HL-60 (cell line): ENCODE results near the gene PHF3.

Experiments
- DNase-seq, 2 experiments: peaks; one replicate each; pipeline ENCODE4 v3.0.0-alpha.2; 2010 to 2020; ENCODE audit warnings: low read depth in 1 of 2, low spot score in 1 of 2
- H3K27ac ChIP-seq: fragments of 250-450 bp; sonication (Bioruptor Pico); replicated peaks from 2 replicates; pipeline ENCODE4 v1.5.1; 2020; ENCODE audit warnings: mild to moderate bottlenecking, moderate library complexity
- H3K27me3 ChIP-seq: fragments of 250-450 bp; sonication (Bioruptor Pico); 2 replicates; pipeline ENCODE4 v1.5.1; 2021; ENCODE audit warnings: mild to moderate bottlenecking, moderate library complexity; ENCODE audit not compliant: insufficient read depth, poor library complexity, severe bottlenecking
- H3K4me3 ChIP-seq: replicated peaks from 2 replicates; pipeline ENCODE4 v1.5.1; 2011; ENCODE audit warnings: mild to moderate bottlenecking, control low read depth, low read length; ENCODE audit not compliant: insufficient read depth
- CTCF ChIP-seq: IDR thresholded peaks from one replicate; pipeline ENCODE4 v1.5.1; 2011; ENCODE audit warnings: low read length, control low read depth, inconsistent platforms; ENCODE audit not compliant: insufficient read depth
- GABPA ChIP-seq: IDR thresholded peaks from 2 replicates; pipeline ENCODE4 v1.6.1; 2012; ENCODE audit warnings: low read depth
- POLR2AphosphoS5 ChIP-seq: IDR thresholded peaks from 2 replicates; pipeline ENCODE4 v1.6.1; 2012; ENCODE audit warnings: low read depth
- REST ChIP-seq: IDR thresholded peaks from 2 replicates; pipeline ENCODE4 v1.6.1; 2012; ENCODE audit warnings: low read depth; ENCODE audit not compliant: insufficient replicate concordance
- SPI1 ChIP-seq: IDR thresholded peaks from 2 replicates; pipeline ENCODE4 v1.6.1; 2012; ENCODE audit warnings: low read depth, mild to moderate bottlenecking, borderline replicate concordance
- long read RNA-seq: library from polyadenylated mRNA; unstranded; transcript quantifications from one replicate; pipeline ENCODE4 v2.0.0, GENCODE V29; 2020

Gene PHF3
- long read RNA-seq, full-length matches to known transcripts, result 13 of 221 reads
- long read RNA-seq, partial matches to known transcripts, result 176 of 221 reads
- long read RNA-seq, other reads (novel, unspliced or antisense), result 32 of 221 reads

DNA sequence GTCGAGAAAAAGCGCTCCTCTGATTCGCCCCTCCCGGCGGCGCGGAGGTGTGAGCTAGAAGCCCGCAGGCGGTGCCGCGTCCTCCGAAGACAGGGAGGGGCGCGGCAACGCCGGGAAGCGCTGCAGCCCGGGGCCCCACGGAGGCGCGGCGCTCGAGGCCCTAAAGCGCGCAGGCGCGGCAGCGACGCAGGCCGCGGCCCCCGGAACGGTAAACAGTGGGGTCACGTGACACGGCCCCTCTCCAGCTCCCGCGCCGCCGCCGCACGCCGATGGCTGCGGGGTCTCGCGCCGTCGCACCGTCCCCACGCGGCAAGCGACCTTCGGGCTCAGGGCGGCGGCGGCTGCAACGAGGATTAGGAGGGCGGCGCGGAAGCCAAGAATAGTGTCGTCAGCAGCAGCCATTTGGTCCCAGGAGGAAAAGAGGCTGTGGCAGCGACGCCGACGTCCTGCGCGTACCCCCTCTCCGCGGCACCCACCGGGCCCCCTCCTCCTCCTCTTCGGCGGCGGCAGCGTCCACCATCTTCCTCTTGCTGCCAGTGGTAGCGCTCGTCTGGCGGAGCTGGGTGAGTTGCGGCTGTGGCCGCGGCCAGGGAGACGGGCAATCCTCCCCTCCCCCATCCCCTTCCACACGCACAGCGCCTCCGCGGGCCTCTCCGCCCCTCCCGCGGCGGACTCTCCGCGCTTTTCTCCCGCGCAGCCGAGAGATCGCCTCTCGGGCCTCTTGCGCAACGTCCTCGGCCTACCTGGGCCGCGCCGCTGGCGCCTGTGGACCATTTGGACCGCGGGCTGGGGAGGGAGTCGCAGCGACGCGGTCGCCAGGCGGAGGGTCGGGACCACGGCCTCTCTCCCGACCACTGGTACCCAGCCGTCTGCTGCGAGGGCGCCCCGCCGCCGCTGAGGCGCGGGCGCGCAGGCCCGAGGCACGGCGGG lies at the start of gene PHF3:
PHF3 (plus strand) TSS at position 215 of the 930 bp plus-strand sequence. CDS start 10,750 bp downstream, outside the sequence.
- peak within 1 kb of the TSS; percentile 81 for H3K4me3 ChIP-seq
- H3K27me3 ChIP-seq, result no peaks in the 10 kb centered on the region
- no peak for TF ChIP-seq SPI1
- peak; percentile 73 for TF ChIP-seq POLR2AphosphoS5
- peak; percentile 67 for TF ChIP-seq REST
- peak within 1 kb of the TSS; percentile 100 for H3K27ac ChIP-seq
- DNase-seq, result peak; percentile 66 to 86

DNA sequence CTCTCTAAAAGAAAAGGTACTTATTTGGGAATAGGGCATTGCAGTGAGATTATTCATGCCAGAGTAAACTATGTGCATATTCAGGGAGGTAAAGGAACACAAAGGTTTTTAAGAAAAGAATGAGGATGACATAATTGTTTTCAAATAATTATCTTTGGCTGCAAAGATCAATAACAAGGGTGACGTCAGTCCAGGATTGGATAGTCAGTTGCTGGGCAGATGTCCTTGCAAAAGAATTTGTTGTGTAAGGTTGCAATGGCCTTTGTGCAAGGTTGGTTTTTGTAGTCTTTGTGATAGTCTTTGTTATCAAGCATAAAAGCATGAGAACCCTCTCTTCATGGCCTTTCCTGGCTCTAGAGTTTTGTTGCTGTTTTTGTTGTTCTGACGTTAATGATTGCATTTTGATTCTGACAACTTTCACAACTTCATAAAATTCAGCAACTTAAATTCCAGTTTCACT lies 45.6 kb upstream of the PHF3 start:
- no peak for TF ChIP-seq GABPA
- TF ChIP-seq REST, result no peak
- no peak for TF ChIP-seq SPI1
- no peak for TF ChIP-seq POLR2AphosphoS5
- TF ChIP-seq CTCF, result no peak
- Histone ChIP-seq H3K27ac (no peak overlapping the region), H3K27me3 (no peaks in the 10 kb centered on the region), H3K4me3 (no peak overlapping the region)
- no peak for DNase-seq

- H3K27me3 ChIP-seq, result no peaks in the 10 kb centered on the region
- no peak overlapping the region for H3K4me3 ChIP-seq
- no peak for DNase-seq
- H3K27ac ChIP-seq, result no peak overlapping the region
- TF ChIP-seq CTCF (no peak), GABPA (no peak)
Observed at GRCh38 chr6:63592886-63593285, 42.7 kb upstream of the PHF3 start.

DNA sequence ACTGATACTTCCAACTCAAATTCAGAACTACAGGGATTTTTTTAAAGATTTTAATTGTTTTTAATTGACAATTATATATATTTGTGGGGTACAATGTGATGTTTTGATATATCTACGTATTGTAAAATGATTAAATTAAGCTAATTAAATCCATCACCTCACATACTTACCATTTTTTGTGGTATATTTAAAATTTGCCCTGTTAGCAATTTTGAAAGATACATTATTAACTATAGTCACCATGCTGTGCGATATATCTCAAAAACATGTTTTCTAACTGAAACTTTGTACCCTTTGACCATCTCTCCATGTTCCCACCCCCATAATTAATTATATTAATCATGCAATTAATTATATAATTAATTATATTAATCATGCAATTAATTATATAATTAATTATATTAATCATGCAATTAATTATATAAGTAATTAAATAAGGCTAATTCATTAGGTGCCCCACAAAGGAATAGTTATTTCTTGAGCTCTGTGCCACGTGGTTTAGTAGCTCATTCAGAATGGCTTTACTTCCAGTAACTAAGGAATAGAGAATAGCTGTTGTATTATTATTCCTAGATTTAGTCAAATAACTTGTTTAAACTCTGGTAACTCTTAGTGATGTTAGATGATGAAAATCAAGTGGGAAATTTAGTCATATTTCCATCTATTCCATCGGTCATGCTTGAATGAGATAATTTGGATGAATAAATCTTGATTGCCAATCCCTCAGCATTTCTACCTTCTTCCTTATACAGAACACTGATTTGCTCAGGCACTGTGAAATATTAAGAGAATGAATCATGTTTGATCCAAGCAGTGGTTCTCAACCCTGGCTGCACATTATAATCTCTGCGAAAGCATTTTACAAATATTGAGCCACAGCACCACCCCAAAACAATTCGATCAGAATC lies 38.2 kb upstream of the PHF3 start:
- no peak for TF ChIP-seq CTCF
- no peak for TF ChIP-seq SPI1
- no peak for TF ChIP-seq POLR2AphosphoS5
- TF ChIP-seq GABPA, result no peak
- TF ChIP-seq REST, result no peak
- Histone ChIP-seq H3K27me3 (no peaks in the 10 kb centered on the region), H3K27ac (no peak overlapping the region), H3K4me3 (peak overlapping the region; percentile 47; the same call in 1 of the 2 replicates)
- DNase-seq, result no peak
